HepG2 (cell line): Measurements from ENCODE around the gene MYLK3. TPM values are rescaled to one million over a fixed set of nuclear protein-coding genes. Genes with fewer than 3 reads are reported as not detected.

Experiments used
- ASH2L ChIP-seq: fragments of 300-600, 200-600 bp; sonication (generic); IDR thresholded peaks from 2 replicates; pipeline ENCODE4 v1.7.0; 2017; ENCODE audit warnings: low read depth, mild to moderate bottlenecking, moderate library complexity, mixed read lengths, low read length; ENCODE audit not compliant: insufficient read length
- ATM ChIP-seq: fragments of 450-650 bp; IDR thresholded peaks from 2 replicates; pipeline ENCODE4 v1.7.1; 2017; ENCODE audit warnings: mild to moderate bottlenecking, borderline replicate concordance
- E2F1 ChIP-seq: sonication (generic); formaldehyde crosslinking; IDR thresholded peaks from 2 replicates; pipeline ENCODE4 v1.5.0; 2020; ENCODE audit warnings: missing genetic modification reagents
- GTF3A ChIP-seq: sonication (generic); formaldehyde crosslinking; conservative IDR thresholded peaks from 2 replicates; pipeline ENCODE4 v1.4.0; 2020; ENCODE audit warnings: mild to moderate bottlenecking, missing genetic modification reagents
- MAFF ChIP-seq: IDR thresholded peaks from 2 replicates; pipeline ENCODE4 v1.6.1; 2011; ENCODE audit warnings: low read depth, low read length, improper control_type of control experiment
- POGZ ChIP-seq: sonication (generic); formaldehyde crosslinking; IDR thresholded peaks from 2 replicates; pipeline ENCODE4 v1.4.0; 2020; ENCODE audit warnings: mild to moderate bottlenecking, missing genetic modification reagents
- SOX6 ChIP-seq, 2 experiments: fragments of 450-650 bp in 1 of 2; sonication (generic) in 1 of 2; formaldehyde crosslinking in 1 of 2; IDR thresholded peaks; 2 replicates each; pipeline versions ENCODE4 v1.4.0 to v1.6.1; 2017 to 2020; ENCODE audit warnings: antibody characterized with exemption in 1 of 2, mild to moderate bottlenecking in 1 of 2, missing genetic modification reagents in 1 of 2
- SP140L ChIP-seq: sonication (generic); formaldehyde crosslinking; IDR thresholded peaks from 2 replicates; pipeline ENCODE4 v1.4.0; 2020; ENCODE audit warnings: missing genetic modification reagents, borderline replicate concordance
- STAT5B ChIP-seq: sonication (generic); formaldehyde crosslinking; IDR thresholded peaks from 2 replicates; pipeline ENCODE4 v1.4.0; 2020; ENCODE audit warnings: missing genetic modification reagents
- TFE3 ChIP-seq: IDR thresholded peaks from 2 replicates; pipeline ENCODE4 v1.6.1; 2016
- THRA ChIP-seq: sonication (generic); formaldehyde crosslinking; IDR thresholded peaks from 2 replicates; pipeline ENCODE4 v1.4.0; 2020; ENCODE audit warnings: missing genetic modification reagents, borderline replicate concordance
- ZBTB3 ChIP-seq: sonication (generic); formaldehyde crosslinking; IDR thresholded peaks from 2 replicates; pipeline ENCODE4 v1.4.0; 2020; ENCODE audit warnings: low read depth, mild to moderate bottlenecking, moderate library complexity, missing genetic modification reagents, borderline replicate concordance
- ZHX2 ChIP-seq, 2 experiments: sonication (generic) in 1 of 2; formaldehyde crosslinking in 1 of 2; IDR thresholded peaks; 2 replicates each; pipeline versions ENCODE4 v1.6.1 to v1.9.0; 2014 to 2022; ENCODE audit warnings: antibody characterized with exemption in 1 of 2, borderline replicate concordance in 1 of 2, inconsistent platforms in 1 of 2, low read depth in 1 of 2, missing genetic modification reagents in 1 of 2
- ZNF317 ChIP-seq: sonication (generic); formaldehyde crosslinking; IDR thresholded peaks from 2 replicates; pipeline ENCODE4 v1.5.0; 2020; ENCODE audit warnings: mild to moderate bottlenecking, missing genetic modification reagents
- ZNF343 ChIP-seq: sonication (generic); formaldehyde crosslinking; IDR thresholded peaks from 2 replicates; pipeline ENCODE4 v1.4.0; 2020; ENCODE audit warnings: mild to moderate bottlenecking, missing genetic modification reagents
- ZNF740 ChIP-seq: sonication (generic); formaldehyde crosslinking; IDR thresholded peaks from 2 replicates; pipeline ENCODE4 v1.4.0; 2020; ENCODE audit warnings: missing genetic modification reagents
- ZNF773 ChIP-seq: sonication (generic); formaldehyde crosslinking; IDR thresholded peaks from 2 replicates; pipeline ENCODE4 v1.4.0; 2020; ENCODE audit warnings: missing genetic modification reagents, borderline replicate concordance
- polyA plus RNA-seq, 8 experiments: library from polyadenylated mRNA; depleted of rRNA in 3 of 8; stranded (reverse) in 7 of 8; unstranded in 1 of 8; fragments of >200 nt; fragmentation: Illumina TruSeq in 4 of 8; extraction: Trizol in 4 of 8; gene quantifications; 2 replicates each; pipeline versions ENCODE4 v1.2.1 to v1.2.3, GENCODE V29; 2011 to 2016; ENCODE audit warnings: low read depth in 4 of 8, missing spikeins in 1 of 8, mixed read lengths in 1 of 8; ENCODE audit not compliant: insufficient read depth in 1 of 8
- total RNA-seq, 5 experiments: library from RNA; depleted of rRNA; stranded (reverse); fragments of >200 nt; fragmentation: Illumina TruSeq; extraction: Trizol; gene quantifications; 2 replicates each; pipeline ENCODE4 v1.2.3, GENCODE V29; 2016; ENCODE audit warnings: low read depth in 1 of 5

MYLK3 gene
- total and polyA plus RNA-seq, 2 of the 13 experiments (the other 11 are each of a cell fraction or from before 2014, with no cell fraction given), result 0.04 to 0.18 TPM

GRCh38 chr16:46688654-46689364, 59.3 kb downstream of the MYLK3 start, which contains the start of gene VPS35 (continued):
- TF ChIP-seq ZHX2 (IDR thresholded peaks at IDR 0.05; ENCODE audit: low read depth) (peak; percentile 16; the same call in 1 of the 2 replicates), ZHX2 (CRISPR knock-in tag; IDR thresholded peaks at IDR 0.05; ENCODE audit: borderline replicate concordance) (peak; percentile 83; the same call in 1 of the 2 replicates), E2F1 (no peak; the same call in 1 of the 2 replicates), ZNF740 (CRISPR knock-in tag) (no peak; the same call in 1 of the 2 replicates), STAT5B (CRISPR knock-in tag) (no peak), THRA (CRISPR knock-in tag) (no peak), ASH2L (peak; percentile 90), ZNF317 (CRISPR knock-in tag) (peak; percentile 92), SP140L (CRISPR knock-in tag) (no peak), TFE3 (CRISPR knock-in tag) (peak; percentile 77), ZNF773 (CRISPR knock-in tag) (no peak; the same call in 1 of the 2 replicates), ATM (no peak), MAFF (no peak), SOX6 (IDR thresholded peaks at IDR 0.05) (no peak), SOX6 (CRISPR knock-in tag; IDR thresholded peaks at IDR 0.05) (peak; percentile 76), GTF3A (CRISPR knock-in tag) (no peak), ZNF343 (CRISPR knock-in tag) (no peak; the same call in 1 of the 2 replicates), ZBTB3 (CRISPR knock-in tag) (no peak; the same call in 1 of the 2 replicates), POGZ (CRISPR knock-in tag) (peak; percentile 26; the same call in 1 of the 2 replicates)
